Loucy (cell line): ENCODE results near the gene MTARC1.

ENCODE experiments used
- H2AFZ ChIP-seq: fragments of 200-600 bp; sonication (generic); 2 replicates; pipeline ENCODE4 v1.6.0; 2016; ENCODE audit warnings: antibody characterized with exemption, mild to moderate bottlenecking, low read length, moderate library complexity
- H3F3A ChIP-seq: fragments of 200-600 bp; 2 replicates; pipeline ENCODE4 v1.6.0; 2016; ENCODE audit warnings: antibody characterized with exemption, low read depth, mild to moderate bottlenecking
- H3K27me3 ChIP-seq: fragments of 200-600 bp; sonication (generic); 2 replicates; pipeline ENCODE4 v1.6.1; 2014; ENCODE audit warnings: low read length, mild to moderate bottlenecking; ENCODE audit not compliant: insufficient read depth, poor library complexity, severe bottlenecking
- H3K36me3 ChIP-seq: fragments of 200-600 bp; sonication (generic); 2 replicates; pipeline ENCODE4 v1.6.1; 2016; ENCODE audit warnings: low read length; ENCODE audit not compliant: insufficient read depth
- H3K4me1 ChIP-seq: fragments of 200-600 bp; sonication (generic); 2 replicates; pipeline ENCODE4 v1.5.1; 2014; ENCODE audit warnings: low read length, mild to moderate bottlenecking; ENCODE audit not compliant: insufficient read depth, poor library complexity, severe bottlenecking
- H3K4me2 ChIP-seq: fragments of 200-600 bp; sonication (generic); 2 replicates; pipeline ENCODE4 v1.6.0; 2014; ENCODE audit warnings: antibody characterized with exemption, low read length, low read depth, mild to moderate bottlenecking; ENCODE audit not compliant: poor library complexity, severe bottlenecking
- H3K4me3 ChIP-seq: fragments of 200-600 bp; sonication (generic); 2 replicates; pipeline ENCODE4 v1.5.1; 2014; ENCODE audit warnings: low read length, mild to moderate bottlenecking, mixed read lengths; ENCODE audit not compliant: poor library complexity, severe bottlenecking
- H3K79me2 ChIP-seq: fragments of 200-600 bp; sonication (generic); 2 replicates; pipeline ENCODE4 v1.6.1; 2014; ENCODE audit warnings: low read length; ENCODE audit not compliant: insufficient read depth
- H3K9ac ChIP-seq: fragments of 200-600 bp; sonication (generic); 2 replicates; pipeline ENCODE4 v1.6.0; 2014; ENCODE audit warnings: mild to moderate bottlenecking, low read depth, low read length, moderate library complexity; ENCODE audit not compliant: poor library complexity, severe bottlenecking
- H3K9me2 ChIP-seq: fragments of 200-600 bp; sonication (generic); replicated peaks from 2 replicates; pipeline ENCODE4 v1.6.1; 2016; ENCODE audit warnings: low read depth, low read length, mixed read lengths
- H3K9me3 ChIP-seq: fragments of 200-600 bp; sonication (generic); 2 replicates; pipeline ENCODE4 v1.6.1; 2014; ENCODE audit warnings: mild to moderate bottlenecking, antibody characterized with exemption, low read length, low read depth; ENCODE audit not compliant: insufficient read depth
- H4K20me1 ChIP-seq: fragments of 200-600 bp; sonication (generic); 2 replicates; pipeline ENCODE4 v1.6.0; 2014; ENCODE audit warnings: antibody characterized with exemption, low read length, mild to moderate bottlenecking; ENCODE audit not compliant: insufficient read depth, poor library complexity, severe bottlenecking
- EZH2phosphoT487 ChIP-seq: fragments of 200-600 bp; IDR thresholded peaks from 2 replicates; pipeline ENCODE4 v1.6.1; 2018; ENCODE audit warnings: antibody characterized with exemption, mild to moderate bottlenecking, moderate library complexity, borderline replicate concordance
- TF ChIP-seq, protein P1 (sequence below): fragments of 200-600 bp; sonication (generic); conservative IDR thresholded peaks from 2 replicates; pipeline ENCODE4 v1.5.1; 2014; ENCODE audit warnings: mild to moderate bottlenecking, antibody characterized with exemption, low read length

Gene MTARC1

DNA sequence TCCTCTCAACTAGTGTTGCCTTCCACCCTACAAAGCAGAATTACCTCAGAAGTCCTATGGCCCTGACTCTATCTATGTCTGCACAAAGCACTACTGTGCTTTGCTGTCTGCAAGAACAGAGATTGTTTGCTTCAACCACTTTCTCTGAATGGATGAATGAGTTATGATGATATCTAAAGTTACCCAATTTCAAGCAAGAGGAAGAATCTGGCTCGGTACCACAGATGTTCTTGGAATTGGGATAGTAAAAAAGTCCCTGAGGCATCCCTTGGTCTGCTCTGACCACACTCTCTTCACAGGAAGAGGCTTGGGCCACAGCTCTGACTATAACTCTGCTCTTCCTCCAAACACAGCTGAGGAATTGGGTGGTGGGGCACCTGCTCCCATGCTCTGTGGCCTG, 31.2 kb downstream of the MTARC1 start:
- Histone ChIP-seq H3K4me2 (no peak overlapping the region), H3K4me1 (no peaks in the 10 kb centered on the region), H3K27me3 (no peaks in the 10 kb centered on the region), H3K9me3 (no peaks in the 10 kb centered on the region), H3K4me3 (no peak overlapping the region), H2AFZ (no peak overlapping the region), H3F3A (no peaks in the 10 kb centered on the region), H3K79me2 (no peaks in the 10 kb centered on the region), H4K20me1 (no peaks in the 10 kb centered on the region), H3K36me3 (no peaks in the 10 kb centered on the region), H3K9ac (no peak overlapping the region), H3K9me2 (no peaks in the 10 kb centered on the region)
- no peak for TF ChIP-seq EZH2phosphoT487
- TF ChIP-seq, protein P1, sequence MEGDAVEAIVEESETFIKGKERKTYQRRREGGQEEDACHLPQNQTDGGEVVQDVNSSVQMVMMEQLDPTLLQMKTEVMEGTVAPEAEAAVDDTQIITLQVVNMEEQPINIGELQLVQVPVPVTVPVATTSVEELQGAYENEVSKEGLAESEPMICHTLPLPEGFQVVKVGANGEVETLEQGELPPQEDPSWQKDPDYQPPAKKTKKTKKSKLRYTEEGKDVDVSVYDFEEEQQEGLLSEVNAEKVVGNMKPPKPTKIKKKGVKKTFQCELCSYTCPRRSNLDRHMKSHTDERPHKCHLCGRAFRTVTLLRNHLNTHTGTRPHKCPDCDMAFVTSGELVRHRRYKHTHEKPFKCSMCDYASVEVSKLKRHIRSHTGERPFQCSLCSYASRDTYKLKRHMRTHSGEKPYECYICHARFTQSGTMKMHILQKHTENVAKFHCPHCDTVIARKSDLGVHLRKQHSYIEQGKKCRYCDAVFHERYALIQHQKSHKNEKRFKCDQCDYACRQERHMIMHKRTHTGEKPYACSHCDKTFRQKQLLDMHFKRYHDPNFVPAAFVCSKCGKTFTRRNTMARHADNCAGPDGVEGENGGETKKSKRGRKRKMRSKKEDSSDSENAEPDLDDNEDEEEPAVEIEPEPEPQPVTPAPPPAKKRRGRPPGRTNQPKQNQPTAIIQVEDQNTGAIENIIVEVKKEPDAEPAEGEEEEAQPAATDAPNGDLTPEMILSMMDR, result no peak

DNA sequence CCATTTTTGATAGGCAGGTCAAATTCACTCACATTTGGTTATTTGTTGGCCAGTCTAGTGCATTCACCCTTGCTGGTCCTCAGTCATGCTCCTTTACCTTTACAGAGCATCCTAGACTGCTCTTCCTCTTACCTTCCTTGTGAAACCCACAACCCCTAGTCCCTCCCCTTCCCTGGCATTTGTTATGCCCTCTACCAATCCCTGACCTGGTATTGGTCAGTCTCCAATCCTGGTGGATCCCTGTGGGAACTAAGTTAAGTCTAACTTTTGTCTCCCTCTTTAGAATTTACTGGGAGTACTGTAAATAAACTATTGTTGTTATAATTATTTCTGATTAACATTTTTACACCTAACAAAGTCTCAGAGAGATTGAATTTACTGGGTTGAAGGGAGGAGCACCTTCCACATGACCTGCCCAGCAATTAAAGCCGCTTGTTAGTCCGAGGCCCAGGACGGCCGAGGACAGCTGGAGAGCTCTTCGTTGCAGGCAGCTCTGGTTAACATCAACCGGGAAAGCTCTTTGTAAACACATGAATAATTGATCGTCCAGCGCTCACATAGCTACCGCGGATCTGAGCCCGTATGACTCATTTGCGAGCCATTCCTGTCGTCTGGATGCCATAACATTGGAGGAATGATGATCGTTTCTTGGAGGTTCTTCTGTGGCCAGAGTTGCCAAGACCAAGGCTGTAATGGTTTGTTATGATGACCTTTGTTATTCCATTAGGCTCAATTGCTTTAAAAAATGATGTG, 31.9 kb downstream of the MTARC1 start:
- Histone ChIP-seq H4K20me1 (no peaks in the 10 kb centered on the region), H3K4me2 (no peak overlapping the region), H3F3A (no peaks in the 10 kb centered on the region), H2AFZ (no peak overlapping the region), H3K4me1 (no peaks in the 10 kb centered on the region), H3K9me3 (no peaks in the 10 kb centered on the region), H3K9ac (no peak overlapping the region), H3K9me2 (no peaks in the 10 kb centered on the region), H3K27me3 (no peaks in the 10 kb centered on the region), H3K36me3 (no peaks in the 10 kb centered on the region), H3K79me2 (no peaks in the 10 kb centered on the region), H3K4me3 (no peak overlapping the region)
- TF ChIP-seq, protein P1, result no peak
- TF ChIP-seq EZH2phosphoT487, result no peak

DNA sequence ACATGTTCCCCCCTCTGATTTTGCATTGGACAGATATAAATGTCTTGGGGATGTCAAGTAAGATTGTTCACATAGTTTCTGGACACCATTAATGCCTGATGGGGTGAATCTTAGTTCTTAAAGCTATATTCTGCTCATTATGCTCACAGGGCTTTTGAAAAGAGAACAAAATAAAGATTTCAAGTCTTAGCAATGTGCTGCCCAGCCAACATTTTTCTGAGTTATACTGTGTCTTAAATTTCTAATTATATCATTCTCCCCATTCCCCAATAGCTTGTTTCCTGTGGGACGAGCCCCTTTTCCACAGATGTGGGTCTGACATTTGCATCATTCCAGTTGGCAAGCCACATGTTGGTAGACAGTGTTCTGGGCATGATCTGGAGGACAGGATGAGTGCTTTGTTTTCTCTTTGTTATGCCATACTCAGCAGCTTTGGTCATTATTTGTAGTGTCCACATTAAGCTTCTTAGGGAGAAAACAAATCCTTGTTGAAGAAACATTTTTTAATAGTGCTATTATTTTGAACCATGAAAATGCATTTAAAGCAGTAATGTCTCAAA, 32.8 kb downstream of the MTARC1 start:
- Histone ChIP-seq H3K27me3 (no peaks in the 10 kb centered on the region), H3K4me2 (no peak overlapping the region), H3K9me2 (no peaks in the 10 kb centered on the region), H3K36me3 (no peaks in the 10 kb centered on the region), H2AFZ (no peak overlapping the region), H3K9ac (no peak overlapping the region), H3K9me3 (no peaks in the 10 kb centered on the region), H4K20me1 (no peaks in the 10 kb centered on the region), H3K79me2 (no peaks in the 10 kb centered on the region), H3K4me3 (no peak overlapping the region), H3K4me1 (no peaks in the 10 kb centered on the region), H3F3A (no peaks in the 10 kb centered on the region)
- no peak for TF ChIP-seq EZH2phosphoT487
- TF ChIP-seq, protein P1, result no peak
